Measurements from ENCODE around the gene CARD19.

- TF ChIP-seq CTCF (conservative IDR thresholded peaks at IDR 0.05) (no peak), EZH2 (IDR thresholded peaks at IDR 0.05; ENCODE audit: low read depth) (no peak)
These were observed 22.2 kb downstream of the CARD19 start for GRCh38 chr9:93117924-93118862.
